RPMI8226 (cell line): ENCODE data around the gene BBS1.

Experiments
- DNase-seq: peaks from one replicate; pipeline ENCODE4 v3.0.0-alpha.2; 2015

Gene BBS1

DNA sequence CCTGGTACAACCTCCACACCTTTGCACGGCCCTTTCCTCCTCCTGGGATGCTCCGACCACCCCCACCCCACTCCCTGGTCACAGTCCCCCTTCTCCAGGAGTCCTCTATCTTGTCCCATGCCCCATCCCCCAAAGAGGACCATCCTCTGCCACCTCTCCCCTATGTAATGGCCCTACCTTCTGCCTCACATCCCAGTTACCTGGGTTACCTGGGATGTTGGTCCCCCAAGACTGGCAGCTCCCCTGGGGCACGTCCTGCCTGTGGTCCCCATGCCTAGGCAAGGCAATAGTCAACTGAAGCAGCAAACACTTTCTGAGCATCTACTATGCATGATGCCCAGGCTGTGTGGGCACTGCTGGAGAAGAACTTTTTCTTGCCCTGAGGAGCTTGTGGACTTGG is 45.0 kb downstream of the BBS1 start:
- DNase-seq, result no peak

DNA sequence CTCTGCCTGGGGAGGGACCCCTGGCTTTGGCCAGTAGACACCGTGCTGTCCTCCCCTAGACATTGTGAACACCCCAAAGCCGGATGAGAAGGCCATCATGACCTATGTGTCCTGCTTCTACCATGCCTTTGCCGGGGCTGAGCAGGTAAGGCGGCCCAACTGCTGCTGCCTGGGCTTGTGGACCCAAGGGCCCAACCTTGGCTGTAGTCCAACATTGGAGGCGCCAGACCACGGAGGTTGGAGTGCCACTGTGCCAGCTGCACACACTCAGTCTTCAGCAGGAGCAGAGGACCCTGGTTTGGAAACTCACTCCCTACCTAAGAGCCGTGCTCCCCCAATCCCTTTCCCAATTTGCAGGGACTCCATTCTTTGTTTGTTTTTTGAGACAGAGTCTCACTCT is 45.7 kb downstream of the BBS1 start:
- DNase-seq, result no peak

DNA sequence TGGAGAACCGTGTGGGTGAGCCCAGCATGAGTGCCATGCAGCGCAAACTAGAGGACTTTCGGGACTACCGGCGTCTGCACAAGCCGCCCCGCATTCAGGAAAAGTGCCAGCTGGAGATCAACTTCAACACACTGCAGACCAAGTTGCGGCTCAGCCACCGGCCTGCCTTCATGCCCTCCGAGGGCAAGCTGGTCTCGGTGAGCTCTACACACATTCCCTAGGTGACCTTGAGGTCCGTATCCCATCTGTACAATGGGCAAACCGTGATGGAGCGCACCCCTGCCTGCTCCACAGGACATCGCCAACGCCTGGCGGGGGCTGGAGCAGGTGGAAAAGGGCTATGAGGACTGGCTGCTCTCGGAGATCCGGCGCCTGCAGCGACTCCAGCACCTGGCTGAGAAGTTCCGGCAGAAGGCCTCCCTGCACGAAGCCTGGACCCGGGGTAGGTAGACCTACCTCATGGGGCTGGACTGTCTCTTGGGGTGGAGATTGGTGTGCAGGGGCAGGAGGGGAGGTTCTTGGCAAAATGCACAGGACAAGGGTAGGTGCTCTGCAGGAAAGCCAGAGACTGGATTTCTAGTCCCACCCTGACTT is 47.4 kb downstream of the BBS1 start:
- no peak for DNase-seq

DNA sequence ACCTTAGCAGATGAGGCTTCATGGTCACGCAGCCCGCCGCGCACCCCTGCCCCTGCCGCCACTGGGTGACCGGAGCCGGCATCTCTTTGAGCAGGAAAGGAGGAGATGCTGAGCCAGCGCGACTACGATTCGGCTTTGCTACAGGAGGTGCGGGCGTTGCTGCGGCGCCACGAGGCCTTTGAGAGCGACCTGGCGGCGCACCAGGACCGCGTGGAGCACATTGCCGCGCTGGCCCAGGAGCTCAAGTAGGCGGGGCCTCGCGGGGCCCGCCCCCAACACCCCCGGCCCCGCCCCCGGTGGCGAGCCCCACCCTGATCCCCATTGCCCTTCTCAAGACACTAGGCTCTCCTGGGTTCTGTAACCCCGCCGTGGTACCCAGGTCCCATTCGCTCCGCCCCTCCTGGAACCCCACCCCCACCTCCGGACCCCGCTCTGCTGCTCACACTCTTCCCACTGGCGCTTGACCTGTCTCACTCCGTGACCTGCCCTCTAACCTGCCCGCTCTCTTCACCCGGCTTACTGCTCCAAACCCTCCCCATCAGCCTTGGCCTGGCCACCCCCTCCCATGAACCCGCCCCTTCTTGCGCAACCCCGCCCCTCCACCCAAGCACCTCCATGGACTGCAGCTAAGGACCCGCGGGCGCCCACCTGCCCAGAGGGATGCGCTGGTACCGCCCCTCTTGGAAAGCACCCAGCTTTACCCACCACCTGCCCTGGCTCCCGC is 48.9 kb downstream of the BBS1 start:
- DNase-seq, result peak; percentile 39

DNA sequence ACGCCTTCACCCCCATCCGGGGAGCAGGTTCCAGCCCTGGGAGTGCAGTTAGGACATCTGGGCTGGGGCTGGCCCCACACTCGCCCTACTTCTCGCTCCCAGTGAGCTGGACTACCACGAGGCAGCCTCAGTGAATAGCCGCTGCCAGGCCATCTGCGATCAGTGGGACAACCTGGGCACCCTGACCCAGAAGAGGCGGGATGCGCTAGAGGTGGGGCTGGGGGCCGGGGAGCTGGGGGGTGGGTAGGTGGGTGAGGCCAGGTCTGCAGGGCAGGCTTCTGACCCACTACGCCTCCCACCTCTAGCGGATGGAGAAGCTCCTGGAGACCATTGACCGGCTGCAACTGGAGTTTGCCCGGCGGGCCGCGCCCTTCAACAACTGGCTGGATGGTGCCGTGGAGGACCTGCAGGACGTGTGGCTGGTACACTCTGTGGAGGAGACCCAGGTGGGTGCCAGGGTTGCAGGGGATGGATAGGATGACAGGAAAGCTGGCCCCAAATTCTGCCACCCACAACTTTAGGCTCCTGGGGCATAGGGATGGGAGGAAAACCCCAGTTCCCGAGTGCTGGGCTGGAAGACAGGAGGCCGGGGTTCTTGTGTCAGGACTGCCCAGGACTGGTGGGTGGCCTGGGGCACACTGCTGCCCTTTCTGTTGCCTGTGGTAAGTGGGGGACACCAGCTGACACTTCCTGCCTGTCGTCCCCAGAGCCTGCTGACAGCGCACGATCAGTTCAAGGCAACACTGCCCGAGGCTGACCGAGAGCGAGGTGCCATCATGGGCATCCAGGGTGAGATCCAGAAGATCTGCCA is 49.6 kb downstream of the BBS1 start:
- DNase-seq, result no peak

DNA sequence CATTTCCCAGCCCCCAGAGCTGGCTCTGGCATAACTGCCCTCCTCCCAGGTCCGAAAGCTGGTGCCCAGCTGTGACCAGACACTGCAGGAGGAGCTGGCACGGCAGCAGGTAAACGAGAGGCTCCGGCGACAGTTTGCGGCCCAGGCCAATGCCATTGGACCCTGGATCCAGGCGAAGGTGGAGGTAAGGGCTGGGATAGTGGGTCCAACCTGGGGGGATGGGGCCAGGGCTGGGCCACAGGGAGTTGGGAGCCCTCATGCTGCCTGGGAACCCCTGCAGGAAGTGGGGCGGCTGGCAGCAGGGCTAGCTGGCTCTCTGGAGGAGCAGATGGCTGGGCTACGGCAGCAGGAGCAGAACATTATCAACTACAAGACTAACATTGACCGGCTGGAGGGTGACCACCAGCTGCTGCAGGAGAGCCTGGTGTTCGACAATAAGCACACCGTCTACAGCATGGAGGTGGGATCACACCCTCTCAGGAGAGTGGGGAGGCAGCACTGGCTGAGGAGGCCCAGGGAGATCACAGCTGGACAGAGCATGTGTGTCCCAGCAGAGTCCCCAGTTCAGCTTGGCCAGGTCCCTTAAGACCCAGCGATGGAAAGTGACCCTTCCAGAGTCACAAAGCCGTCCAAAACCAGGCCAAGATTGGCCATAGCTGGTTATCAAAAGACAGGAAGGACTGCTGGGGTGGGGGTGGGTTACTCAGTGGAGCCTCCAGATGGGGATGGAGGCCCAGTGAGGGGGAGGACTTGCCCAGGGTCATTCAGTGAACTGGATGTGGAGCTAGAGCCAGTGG is 50.9 kb downstream of the BBS1 start:
- DNase-seq, result no peak

DNA sequence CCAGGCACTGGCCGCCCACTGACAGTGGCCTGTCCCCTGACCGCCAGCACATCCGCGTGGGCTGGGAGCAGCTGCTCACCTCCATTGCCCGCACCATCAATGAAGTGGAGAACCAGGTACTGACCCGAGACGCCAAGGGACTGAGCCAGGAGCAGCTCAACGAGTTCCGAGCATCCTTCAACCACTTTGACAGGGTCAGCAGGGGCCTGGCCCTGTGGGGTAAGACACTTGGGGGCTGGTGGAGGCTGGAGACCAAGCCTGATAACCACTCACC is 51.5 kb downstream of the BBS1 start:
- no peak for DNase-seq

DNA sequence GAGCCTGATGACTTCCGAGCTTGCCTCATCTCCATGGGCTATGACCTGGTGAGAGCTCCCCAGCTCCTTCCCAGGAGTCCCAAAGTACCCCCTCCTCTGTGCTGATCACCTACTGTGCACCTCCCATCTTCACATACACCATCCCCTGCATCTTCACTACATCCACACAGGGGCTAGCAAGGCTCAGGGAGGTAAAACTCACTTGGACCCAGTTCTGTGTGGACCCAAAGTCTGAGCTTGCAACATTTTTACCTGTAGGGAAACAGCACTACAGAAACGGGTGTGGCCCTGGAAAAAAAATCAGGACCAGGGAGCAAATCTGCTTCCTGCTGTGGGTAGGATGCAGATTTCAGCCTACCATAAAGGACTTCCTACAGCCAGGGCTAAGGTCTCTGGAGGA is 51.8 kb downstream of the BBS1 start:
- DNase-seq, result no peak

DNA sequence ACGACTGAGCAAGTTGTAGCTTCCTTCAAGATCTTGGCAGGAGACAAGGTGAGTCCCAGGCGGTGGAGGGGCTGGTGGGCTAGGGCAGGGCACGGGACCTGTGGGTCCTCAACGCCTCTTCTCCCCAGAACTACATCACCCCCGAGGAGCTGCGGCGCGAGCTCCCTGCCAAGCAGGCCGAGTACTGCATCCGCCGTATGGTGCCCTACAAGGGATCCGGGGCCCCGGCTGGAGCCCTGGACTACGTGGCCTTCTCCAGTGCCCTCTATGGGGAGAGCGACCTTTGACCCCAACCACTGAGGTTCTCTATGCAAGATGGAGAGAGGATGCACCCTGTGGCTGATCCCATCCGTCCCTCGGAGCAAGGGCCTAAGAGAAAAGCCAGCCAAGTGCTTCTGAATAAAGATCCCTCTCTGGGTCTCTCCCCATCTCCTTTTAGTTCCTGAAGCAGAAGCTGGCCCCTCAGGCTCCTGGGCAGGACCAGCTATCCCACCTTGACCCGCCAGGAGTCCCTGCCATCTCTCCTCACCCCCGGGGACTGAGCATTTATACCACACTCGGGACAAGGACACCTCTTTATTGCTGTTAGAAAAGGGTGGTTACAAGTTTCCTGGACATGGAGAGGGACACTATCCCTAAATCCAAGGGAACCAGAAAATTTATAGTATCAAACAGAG is 52.6 kb downstream of the BBS1 start:
- DNase-seq, result no peak

DNA sequence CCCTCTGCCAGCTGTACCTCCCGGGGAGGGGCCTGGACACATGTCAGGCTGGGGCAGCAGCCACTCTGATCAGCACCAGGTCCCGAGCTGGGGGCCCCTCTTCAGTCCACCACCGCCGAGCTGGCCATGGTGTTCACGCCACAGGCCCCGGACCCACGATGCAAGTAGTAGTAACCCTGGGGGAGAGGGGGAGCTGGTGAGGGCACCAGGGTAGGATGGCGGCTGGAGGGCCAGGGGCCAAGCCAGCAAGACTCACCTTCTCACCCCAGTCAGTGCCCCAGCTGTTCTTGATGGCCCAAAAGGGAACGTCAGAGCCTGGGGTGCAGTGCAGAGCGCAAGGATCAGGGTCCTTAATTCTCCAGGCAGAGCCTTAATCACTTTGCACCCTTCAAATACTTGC is 53.4 kb downstream of the BBS1 start:
- DNase-seq, result no peak

DNA sequence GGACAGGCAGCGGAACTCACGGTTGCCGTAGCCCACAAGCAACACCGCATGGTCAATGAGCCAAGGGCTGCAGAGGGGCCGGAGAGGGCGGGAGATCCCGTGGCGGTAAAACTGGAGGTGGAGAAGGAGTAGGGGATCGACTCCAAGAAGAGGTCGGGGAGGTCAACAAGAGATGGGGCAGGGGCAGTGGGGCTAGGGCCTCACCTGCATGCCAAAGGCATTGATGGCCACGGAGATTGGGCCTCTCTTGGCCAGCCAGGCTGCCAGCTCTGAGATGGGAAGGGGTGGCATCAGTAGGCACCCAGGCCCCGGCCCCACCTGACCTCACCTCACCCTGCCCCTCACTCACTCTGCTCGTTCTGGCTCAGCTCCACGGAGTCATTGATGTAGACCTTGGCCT is 54.1 kb downstream of the BBS1 start:
- no peak for DNase-seq

DNA sequence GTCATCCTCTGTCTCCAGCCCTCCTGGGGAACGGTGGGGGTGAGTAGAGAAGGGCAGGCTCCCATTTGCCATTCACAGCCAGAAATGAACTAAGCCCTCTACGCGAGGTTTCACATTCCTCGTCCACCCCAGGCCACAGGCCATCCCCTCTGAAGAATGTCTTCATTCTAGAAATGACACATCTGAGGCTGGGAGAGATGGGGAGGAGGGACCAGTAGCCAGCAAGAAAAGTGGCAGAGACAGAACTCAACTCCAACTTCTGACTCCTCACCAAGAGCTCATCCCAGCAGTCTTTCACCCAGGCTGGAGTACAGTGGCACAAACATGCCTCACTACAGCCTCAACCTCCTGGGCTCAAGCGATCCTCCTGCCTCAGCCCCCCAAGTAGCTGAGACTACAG is 54.5 kb downstream of the BBS1 start:
- no peak for DNase-seq

DNA sequence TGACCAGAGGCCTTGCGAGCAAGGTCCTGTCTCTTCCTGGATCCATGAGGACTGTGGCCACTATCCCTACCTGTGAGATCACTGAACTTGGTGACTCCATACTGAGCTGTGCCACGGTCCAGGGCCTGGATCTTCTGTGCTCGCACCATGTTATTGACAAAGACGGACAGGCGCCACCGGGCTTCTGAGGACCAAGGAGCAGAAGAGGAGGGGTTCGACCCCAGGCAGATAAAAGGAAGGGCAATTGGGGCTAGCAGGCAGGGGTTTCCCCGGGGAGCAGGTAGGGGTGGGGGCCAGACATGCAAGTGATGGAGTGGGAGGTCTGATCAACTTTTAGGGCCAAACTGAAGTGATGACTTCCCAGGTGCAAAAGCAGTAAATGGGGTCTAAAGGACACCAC is 55.8 kb downstream of the BBS1 start:
- DNase-seq, result no peak

DNA sequence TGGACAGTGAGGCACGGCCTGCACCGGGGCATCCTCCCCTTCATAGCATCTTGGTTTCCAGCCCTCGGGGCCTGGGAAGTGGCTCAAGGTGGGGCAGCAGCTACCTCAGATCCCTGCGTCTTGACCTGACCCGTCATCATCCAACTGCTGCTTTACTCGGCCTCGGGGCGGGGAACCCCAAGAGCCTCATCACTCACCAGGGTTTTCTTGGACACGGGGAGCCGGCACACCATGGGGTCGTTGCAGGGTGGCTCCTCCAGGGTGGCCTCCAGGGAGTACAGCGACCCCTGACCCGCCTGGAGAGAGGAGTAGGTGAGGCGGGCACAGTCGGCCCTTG is 57.3 kb downstream of the BBS1 start:
- DNase-seq, result no peak

DNA sequence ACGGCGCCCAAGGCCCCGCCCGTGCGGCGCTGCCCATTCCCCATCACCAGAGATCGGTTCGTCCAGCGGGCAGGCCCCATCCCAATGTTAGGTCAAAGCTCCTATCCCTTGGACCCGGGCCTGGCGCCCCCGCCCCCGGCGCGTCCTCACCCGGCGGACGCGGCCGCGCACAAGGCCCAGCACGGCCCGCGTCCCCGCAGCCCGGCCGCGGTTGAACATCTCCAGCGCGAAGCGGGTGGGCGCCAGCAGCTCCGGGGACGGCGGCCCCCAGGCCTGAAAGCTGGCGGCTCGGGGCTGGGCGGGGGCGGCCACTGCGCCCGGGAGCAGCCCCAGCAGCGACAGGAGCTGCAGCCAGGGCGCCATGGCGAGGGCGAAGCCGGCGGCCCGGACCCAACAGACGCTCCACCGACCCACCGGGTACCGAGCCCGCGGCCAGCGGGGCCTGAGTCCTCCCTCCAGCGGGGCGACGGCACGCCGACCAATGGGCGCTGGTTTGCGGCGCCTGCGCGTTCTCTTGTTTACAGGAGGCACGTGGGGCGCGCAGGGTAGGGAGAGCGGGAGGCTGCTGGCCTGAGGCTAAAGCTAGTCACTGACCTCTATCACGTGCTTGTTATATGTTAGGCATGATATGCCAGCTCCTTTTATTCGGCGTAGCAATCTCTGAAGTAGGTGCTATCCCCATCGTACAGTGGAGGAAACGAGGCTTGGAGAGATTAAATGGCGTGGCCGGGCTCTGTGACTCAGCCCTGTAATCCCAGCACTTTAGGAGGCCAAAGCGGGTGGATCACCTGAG is 57.9 kb downstream of the BBS1 start, which contains the start of gene CTSF:
TSS of gene CTSF (minus strand) at position 483 of the 793 bp plus-strand sequence. CDS start at position 363, 120 bp downstream.
- peak; percentile 74 for DNase-seq

DNA sequence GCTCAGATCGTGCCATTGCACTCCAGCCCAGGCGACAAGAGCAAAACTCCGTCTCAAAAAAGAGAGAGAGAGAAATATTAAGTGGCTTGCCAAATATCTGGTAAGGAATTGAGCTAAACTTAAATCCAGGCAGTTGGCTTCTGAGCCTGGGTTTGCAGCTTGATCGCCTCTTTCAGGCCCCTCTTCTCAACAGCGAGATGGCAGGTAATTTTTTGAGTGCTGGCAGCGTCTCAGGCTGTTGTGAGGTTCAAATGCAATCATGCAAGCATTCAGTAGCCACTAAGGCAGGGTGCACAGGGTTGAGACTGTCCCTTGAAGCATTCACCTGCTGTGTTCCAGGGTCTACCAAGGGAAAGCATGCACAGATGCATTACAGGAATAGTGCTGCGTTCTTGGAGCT is 58.6 kb downstream of the BBS1 start:
- DNase-seq, result no peak

DNA sequence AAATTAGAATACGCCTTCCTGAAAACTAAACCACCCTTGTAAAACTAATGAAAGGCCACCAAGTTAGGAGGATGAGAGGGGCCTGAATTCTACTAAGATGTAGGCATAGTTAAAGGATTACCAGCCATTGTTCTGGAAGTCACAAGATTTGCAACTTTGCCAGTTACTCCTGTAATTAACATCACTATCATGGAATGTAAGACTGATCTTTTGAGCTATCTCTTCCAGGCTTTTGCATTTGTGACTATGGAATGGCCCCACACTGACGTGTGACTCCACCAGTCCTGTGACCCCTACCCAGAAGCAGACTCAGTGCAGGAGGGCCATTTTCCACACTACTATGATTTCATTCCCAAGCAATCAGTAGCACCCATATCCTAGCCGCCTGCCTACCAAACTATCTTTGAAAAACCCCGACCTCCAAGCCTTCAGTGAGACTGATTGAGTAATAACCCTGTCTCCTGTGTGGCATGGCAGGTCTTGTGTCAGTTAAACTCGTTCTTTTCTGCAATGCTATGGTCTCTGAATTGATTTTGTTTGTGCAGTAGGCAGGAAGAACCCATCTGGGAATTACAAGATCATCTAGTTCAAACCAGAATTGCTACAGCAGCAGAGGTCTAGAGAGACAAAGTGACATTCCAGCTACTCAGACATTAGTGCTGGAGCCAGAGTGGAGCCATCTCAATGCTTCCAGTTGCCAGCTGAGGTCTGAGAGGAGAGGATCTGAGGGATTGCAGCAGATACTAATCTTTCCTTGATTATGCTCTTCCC is 59.8 kb downstream of the BBS1 start:
- DNase-seq, result no peak

DNA sequence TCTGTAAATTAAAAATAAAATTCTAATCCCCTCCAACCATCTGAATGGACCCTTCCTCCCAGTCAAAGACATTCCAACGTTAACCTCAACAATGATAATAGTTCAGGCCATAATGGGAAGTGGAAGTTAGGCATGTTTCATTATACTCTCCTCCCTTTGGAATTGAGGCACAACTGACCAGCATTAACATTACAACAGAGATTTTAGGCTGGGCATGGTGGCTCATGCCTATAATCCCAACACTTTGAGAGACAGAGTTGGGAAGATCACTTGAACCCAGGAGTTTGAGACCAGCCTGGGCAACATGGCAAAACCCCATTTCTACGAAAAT is 60.4 kb downstream of the BBS1 start:
- no peak for DNase-seq

DNA sequence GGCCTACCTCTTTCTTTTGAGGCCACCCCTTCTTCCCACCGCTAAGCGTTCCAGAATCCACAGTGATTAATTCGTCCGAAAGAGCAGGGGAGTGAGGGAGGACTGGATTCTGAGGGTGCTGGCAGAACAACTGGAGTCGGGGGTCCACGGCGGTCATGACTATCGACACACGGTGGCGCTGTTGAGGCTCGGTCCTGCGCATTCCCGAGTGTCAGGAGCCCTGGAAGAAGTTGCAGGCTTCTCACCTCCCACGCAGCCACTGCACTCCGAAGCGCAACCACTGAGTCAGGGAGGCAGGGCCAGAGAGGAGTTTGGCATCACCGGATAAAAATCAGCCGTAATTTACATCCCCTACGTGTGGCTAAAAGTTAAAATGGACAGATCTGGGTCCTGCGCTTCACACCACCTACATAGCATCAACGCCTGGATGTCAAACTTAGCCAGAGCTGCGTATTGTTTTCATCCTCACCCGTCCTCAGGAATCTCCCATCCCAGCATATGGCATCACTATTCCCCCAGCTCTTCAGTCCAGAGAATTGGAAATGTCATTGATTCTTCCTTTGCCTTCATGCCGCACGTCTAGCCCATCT is 68.7 kb downstream of the BBS1 start:
- peak; percentile 64 for DNase-seq

DNA sequence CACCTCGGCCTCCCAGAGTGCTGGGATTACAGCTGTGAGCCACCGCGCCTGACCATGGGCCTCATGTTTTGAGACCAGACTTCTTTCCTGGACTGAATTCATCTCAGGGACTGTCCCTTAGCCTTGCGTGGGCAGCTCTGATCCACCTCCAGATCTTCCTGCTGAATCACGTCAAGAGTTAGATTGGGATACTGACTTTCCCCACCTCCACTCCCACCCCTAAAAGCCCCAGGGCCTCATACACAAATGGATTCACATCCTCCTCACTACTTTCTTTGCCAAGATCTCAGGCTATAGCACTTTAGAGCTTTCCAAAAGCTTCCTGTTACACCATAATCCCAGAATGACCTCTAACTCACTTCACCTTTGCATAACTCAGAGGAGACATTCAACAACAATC is 70.4 kb downstream of the BBS1 start:
- no peak for DNase-seq

DNA sequence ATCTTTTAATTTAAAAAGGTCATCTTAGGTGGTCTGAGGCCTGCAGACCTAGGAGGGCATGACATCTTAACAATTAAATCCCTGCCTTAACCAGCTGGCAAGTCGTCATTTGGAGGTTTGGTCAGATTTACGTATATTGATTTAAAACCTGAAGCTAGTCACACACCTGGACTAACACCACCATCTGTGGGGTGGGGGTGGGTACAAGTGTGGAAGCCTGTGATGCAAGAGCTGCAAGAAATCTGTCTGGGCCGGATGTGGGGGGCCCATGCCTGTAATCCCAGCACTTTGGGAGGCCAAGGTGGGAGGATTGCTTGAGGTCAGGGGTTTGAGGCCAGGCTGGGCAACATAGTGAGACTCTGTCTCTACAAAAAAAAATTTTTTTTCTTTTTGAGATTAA is 70.8 kb downstream of the BBS1 start:
- DNase-seq, result no peak
